Measurements from ENCODE around the gene FOXP2.

FOXP2 gene

GRCh38 chr7:114740941-114741340 lies 326.3 kb downstream of the FOXP2 start:
- DNase-seq: no peak

GRCh38 chr7:114741911-114742310 lies 327.3 kb downstream of the FOXP2 start:
- no peak for DNase-seq

Measured in activated CD4-positive, alpha-beta T cell treated with anti-CD3 and anti-CD28 coated beads, Interleukin-2, amount 50 U/mL, for 1 hour (primary cell).